VCaP (cell line): ENCODE data around the gene N4BP2.

Experiments
- H3K27ac ChIP-seq: fragments of 450-650 bp; 2 replicates; pipeline ENCODE4 v1.5.1; 2017
- TF ChIP-seq, protein P1 (sequence below): fragments of 450-650 bp; conservative IDR thresholded peaks from 2 replicates; pipeline ENCODE4 v1.5.1; 2017; ENCODE audit warnings: mild to moderate bottlenecking, moderate library complexity

N4BP2 gene

DNA sequence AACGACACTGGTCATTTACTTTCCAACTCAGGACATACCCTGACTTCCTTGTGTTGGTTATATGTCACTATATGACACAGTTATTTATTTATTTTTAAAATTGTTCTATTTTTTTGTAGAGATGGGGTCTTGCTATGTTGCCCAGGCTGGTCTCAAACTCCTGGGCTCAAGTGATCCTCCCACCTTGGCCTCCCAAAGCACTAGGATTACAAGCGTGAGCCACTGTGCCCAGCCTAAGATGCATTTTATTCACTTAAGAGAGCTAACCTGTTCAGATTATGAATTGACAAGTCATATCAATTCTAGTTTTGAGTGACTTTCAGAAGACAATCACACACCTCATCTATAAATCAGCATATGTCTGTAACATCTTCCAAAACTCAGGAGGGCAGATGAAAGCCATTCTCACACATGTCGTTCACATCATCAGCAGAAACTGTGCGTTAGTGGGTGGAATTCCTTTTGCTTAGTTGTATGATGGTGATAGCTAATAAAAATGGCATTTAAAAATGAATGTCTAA is 130.8 kb downstream of the N4BP2 start:
- TF ChIP-seq, protein P1, sequence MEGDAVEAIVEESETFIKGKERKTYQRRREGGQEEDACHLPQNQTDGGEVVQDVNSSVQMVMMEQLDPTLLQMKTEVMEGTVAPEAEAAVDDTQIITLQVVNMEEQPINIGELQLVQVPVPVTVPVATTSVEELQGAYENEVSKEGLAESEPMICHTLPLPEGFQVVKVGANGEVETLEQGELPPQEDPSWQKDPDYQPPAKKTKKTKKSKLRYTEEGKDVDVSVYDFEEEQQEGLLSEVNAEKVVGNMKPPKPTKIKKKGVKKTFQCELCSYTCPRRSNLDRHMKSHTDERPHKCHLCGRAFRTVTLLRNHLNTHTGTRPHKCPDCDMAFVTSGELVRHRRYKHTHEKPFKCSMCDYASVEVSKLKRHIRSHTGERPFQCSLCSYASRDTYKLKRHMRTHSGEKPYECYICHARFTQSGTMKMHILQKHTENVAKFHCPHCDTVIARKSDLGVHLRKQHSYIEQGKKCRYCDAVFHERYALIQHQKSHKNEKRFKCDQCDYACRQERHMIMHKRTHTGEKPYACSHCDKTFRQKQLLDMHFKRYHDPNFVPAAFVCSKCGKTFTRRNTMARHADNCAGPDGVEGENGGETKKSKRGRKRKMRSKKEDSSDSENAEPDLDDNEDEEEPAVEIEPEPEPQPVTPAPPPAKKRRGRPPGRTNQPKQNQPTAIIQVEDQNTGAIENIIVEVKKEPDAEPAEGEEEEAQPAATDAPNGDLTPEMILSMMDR = no peak
- peak overlapping the region; percentile 98; the same call in 1 of the 2 replicates for H3K27ac ChIP-seq

DNA sequence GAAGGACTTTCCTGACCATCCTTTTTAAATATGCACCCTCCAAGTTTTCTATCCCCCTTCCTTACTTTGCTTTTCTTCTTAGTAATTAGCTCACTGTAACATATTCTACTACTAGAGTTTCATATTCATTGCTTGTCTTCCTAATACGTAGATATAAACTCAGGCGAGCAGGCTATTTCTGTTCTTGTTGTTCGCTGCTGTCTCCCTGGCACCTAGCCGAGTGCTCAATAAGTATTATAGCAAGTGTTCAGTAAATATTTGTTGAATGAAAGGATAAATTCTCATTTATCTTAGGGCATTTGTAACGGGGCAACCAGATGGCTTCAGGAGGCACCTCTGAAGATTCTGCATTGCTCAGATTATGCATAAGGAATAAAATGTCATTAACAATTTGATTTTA is 133.4 kb downstream of the N4BP2 start:
- TF ChIP-seq, protein P1 = no peak
- H3K27ac ChIP-seq = peak overlapping the region; percentile 98

DNA sequence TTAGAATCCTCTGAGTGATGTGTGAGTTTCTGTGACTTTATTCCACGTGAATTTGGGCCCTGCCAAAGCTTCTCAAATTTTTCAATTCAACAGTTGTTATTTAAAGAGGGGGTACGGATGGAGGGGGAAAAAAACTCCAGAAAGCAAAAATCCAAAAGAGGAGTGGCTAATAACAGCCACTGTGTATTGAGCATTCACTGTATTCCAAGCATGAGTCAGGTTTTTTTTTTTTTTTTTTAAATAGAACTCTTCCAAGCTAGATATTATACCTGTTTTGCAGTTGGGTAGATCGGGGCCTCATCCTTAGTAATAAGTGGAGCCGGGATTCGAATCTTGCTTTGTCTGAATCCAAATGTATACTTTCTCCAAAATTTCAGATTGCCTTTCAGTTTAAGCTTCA is 133.8 kb downstream of the N4BP2 start:
- H3K27ac ChIP-seq = peak overlapping the region; percentile 98
- TF ChIP-seq, protein P1 = no peak

- peak overlapping the region; percentile 98 for H3K27ac ChIP-seq
- TF ChIP-seq, protein P1 = no peak
Observed at GRCh38 chr4:40190880-40191815, 134.5 kb downstream of the N4BP2 start.

GRCh38 chr4:40192114-40193015 is 135.7 kb downstream of the N4BP2 start:
- peak overlapping the region; percentile 98 for H3K27ac ChIP-seq
- TF ChIP-seq, protein P1 = no peak

- TF ChIP-seq, protein P1 = no peak
- peak overlapping the region; percentile 98 for H3K27ac ChIP-seq
Observed at GRCh38 chr4:40193016-40193571, 136.4 kb downstream of the N4BP2 start.
